Mucosa of gallbladder (tissue), 1 donor: ENCODE measurements around the gene RBPJL. TPM values are rescaled to one million over a fixed set of nuclear protein-coding genes. Genes with fewer than 3 reads are reported as not detected.
"Not testable (repeated sequence)": the region's sequence is repeated elsewhere in the genome, so short reads cannot be mapped to it uniquely, and the experiment has no call there.

Source experiments
- DNase-seq: peaks from one replicate; pipeline ENCODE4 v3.0.0-alpha.2; 2020; ENCODE audit warnings: low spot score
- total RNA-seq: library from RNA; stranded (reverse); gene quantifications from one replicate; pipeline ENCODE4 v1.2.1, GENCODE V29; 2021
- donor health status: DM: no; HTN: no; CAD: no.

The RBPJL gene
- total RNA-seq, 1 donor from 2014 or later = 0.26 TPM

GRCh38 chr20:45342855-45343531 lies 36.4 kb downstream of the RBPJL start:
- no peak for DNase-seq

DNA sequence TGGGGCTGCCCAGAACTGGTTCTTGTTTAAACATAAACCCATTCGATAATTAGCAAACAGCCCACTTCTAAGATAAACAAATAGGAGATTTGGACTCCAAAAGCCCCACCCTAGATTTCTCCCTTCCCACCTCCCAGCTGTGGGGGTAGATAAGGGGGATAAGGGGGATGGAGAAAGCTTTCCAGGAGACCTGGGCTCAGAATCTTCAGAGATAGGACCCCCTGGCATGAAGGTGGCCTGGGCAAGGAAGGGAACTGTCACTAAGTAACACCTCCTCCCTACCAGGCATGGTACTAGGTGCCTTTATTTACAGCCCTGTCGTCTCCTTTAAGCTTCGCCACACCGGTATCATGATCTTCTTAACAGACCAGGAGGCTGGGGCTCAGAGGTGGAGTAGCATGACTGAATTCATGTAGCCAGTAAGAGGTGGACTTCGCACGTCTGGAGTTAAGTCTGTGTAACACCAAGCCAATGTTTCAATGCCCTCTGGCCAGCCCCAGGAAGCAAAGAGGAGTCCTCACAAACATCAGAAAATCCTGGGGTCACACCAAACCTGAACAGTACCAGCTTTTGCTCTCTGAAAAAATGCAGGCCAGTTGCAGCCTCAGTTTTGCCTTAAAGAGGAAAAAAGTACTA lies 37.0 kb downstream of the RBPJL start:
- DNase-seq = peak; percentile 74

- DNase-seq = peak; percentile 48
These were observed 37.7 kb downstream of the RBPJL start for GRCh38 chr20:45344168-45344860.

GRCh38 chr20:45345104-45345936 lies 38.7 kb downstream of the RBPJL start:
- DNase-seq = peak; percentile 59

DNA sequence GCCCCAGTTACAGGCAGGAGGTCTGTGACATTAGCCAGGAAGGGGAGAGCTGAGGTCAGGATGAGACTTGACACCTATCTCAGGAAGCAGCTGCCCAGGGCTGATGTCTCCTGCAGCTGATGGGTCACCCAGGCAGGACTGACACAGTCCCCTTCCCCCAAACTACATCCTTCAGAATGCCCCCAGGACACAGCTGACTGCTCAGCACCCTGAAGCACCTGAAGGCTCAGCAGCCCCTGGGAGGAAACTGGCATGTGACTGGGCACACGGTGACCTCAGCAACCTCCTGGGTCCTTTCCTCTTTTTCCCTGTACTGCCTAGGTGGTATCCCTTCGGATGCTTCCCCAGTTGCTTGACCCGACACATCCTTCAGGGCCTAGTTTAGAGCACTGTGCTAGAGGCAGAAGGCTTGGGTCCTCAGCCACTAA lies 39.7 kb downstream of the RBPJL start:
- no peak for DNase-seq

DNA sequence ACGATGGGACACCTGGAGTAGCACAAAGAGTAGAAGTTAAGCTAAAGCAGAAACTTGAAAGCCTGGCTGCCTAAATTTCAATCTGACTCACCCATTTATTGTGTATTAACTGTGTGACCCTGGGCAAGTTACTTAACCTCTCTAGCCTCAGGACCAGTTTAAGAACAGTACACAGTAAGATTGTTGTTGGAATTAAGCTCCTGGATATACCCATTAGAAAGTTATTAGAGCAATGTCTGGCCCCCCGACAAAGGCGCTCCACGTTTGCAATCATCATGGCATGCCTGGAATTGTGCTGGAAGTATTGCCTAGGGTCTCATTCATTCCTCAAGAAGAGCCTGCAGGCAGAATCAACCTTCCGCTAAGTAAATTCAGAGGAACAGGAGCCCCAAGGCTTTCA lies 40.2 kb downstream of the RBPJL start:
- DNase-seq = no peak

GRCh38 chr20:45347297-45347935 lies 40.8 kb downstream of the RBPJL start:
- no peak for DNase-seq

DNA sequence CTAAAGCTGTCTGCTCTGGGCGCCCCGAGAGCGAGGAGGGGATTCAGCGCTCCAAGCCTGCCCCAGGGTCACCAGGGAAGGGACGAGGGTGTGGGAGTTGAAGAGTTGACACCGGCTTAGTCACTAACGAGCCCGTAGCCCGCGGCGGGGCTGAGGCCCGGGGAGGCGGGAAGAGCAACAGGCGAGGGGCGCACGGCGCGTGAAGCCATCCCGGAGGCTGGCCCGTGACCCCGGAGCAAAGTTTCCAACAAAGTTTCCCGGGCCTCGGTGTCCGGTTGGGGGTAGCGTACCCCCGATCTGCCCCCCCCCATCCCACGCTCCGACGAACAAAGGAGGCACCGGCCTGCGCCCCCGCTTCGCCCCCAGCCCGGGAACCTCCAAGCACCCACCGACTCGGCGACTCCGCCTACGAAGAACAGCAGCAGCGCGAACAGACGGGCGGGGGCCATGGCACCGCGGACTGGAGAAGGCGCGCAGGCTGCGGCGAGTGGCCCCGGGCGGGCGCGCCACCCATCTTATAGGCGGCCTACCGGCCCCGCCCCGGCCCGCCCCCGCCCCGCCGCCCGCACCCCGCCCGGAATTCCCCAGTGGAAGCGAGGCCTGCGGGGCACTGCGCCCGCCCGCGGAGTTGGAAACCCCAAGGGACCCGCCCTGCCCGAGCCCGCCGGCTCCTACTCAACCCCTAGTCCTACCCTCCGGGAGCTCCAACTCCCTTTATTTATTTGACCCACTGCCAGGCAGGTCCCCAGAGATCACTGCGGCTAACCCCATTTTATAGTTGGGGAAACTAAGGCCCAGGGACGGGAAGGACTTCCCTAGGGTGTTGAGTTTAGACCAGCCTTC lies 41.5 kb downstream of the RBPJL start, which contains the start of gene SDC4:
TSS of gene SDC4 (minus strand) at position 489 of the 843 bp plus-strand sequence. CDS start at position 449, 40 bp downstream.
- DNase-seq = peak; percentile 52

- no peak for DNase-seq
These were observed 43.6 kb downstream of the RBPJL start for GRCh38 chr20:45350217-45350616.

DNA sequence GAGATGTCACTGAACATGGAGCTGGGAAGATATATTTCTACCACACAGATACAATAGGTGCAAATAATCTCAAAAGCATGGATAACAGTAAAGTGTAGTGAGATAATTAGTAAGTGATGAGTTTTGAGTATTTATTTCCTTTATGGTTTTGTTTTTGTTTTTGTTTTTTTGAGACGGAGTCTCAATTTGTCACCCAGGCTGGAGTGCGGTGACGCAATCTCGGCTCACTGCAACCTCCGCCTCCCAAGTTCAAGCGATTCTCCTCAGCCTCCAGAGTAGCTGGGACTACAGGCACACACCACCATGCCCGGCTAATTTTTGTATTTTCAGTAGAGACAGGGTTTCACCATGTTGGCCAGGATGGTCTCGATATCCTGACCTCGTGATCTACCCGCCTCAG lies 44.2 kb downstream of the RBPJL start:
- not testable (repeated sequence) for DNase-seq

DNA sequence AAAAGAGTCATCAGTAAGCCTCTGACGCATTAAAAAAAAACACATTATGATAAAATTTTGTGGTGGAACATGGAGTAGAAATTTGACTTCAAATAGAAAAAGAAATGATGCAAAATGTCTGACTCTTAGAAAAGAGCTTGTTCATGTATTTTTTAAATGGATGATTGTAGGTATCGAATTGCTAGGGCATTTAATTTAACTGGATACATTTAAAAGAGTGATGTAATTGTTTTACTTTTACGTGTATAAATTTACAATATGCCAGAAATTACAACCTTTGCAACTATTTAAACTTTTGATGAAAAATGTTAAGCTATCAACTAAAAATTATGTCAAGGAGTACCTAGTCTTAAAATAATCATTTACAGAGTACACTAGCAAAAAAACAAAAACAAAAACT lies 46.1 kb downstream of the RBPJL start:
- no peak for DNase-seq

DNA sequence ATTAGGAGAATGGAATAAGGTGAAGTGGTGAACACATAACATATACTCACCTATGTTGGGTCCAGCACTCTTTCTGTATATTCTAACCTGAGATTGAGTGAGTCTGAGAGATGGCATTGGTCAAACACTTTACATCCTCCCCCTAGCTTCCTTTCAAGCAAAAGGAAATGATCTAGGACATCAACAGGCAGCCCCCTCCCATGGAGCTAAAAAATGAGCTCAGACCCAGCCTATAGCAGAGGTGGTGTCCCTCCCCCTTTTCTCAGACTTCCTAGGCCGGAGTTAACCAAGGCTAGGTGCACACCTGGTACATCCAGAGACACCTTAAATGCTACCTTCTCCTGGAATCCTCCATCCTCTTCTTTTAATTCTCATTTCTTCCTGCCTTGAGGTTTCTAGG lies 47.1 kb downstream of the RBPJL start:
- no peak for DNase-seq

GRCh38 chr20:45354423-45355208 lies 48.0 kb downstream of the RBPJL start:
- DNase-seq = no peak

DNA sequence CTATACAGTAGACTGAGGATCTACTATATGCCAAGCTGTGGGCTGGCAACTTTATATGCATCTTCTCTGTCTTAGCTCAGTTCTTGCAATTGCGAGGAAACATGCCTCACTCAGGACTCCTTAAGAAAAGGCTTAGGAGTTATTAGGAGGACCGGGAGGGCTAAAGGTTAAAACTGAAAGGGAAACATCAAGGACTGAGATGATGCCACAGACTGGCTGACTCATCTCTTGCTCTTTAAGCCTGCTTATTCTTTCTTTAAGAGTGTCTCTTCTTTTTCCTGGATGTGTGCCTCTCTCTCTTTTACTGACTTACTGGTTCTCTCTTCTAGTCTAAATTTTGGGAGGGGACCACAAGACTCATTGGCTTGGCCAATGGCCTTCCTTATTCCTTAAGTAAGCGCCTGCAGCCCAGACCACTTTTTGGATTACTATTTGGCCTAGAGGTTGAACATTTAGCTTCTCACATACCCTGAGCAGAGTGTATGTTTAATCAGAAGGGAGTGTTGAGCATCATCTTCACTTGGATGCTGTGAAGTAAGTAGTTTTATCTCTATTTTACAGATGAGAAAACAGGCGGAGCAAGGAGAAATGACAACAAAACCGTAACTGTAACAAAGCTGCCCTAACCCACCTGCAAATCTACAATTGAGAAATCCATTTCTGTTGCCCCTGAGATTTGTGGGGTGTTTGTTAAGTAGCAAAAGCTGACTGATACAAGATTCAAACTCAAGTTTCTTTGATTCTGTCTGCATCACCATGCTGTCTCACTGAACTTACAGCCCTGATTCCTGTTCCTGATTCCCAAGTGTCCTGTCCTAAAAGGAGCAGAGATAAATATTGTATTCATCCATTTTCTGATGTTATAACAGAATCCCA lies 48.8 kb downstream of the RBPJL start:
- no peak for DNase-seq

GRCh38 chr20:45358282-45359068 lies 51.8 kb downstream of the RBPJL start:
- DNase-seq = peak; percentile 81

- DNase-seq = no peak
These were observed 52.4 kb downstream of the RBPJL start for GRCh38 chr20:45359069-45359405.

GRCh38 chr20:45359406-45360148 lies 52.9 kb downstream of the RBPJL start:
- DNase-seq = peak; percentile 71
